ENCODE data around the gene NCBP3. TPM values are rescaled to one million over a fixed set of nuclear protein-coding genes. Genes with fewer than 3 reads are reported as not detected.

Gene NCBP3
- total and polyA plus RNA-seq, 2 donors from 2014 or later = 14.5 to 41.5 TPM

- Histone ChIP-seq H3K27me3 (ENCODE audit: control insufficient read depth, insufficient read depth, low read length) (no peaks in the 10 kb centered on the region), H3K9ac (ENCODE audit: low read length in 3 of 3) (no peak overlapping the region), H3K27ac (ENCODE audit: low read depth in 2 of 2, low read length in 2 of 2) (no peak overlapping the region), H3K9me3 (ENCODE audit: control insufficient read depth in 2 of 3, insufficient read depth in 1 of 3, low read length in 3 of 3) (no peaks in the 10 kb centered on the region), H3K4me3 (ENCODE audit: low read length in 3 of 3) (no peak overlapping the region), H3K36me3 (ENCODE audit: control insufficient read depth in 2 of 3, insufficient read depth in 3 of 3, low read length in 3 of 3) (peaks cover 4 to 32% (median 11%) of the 10 kb centered on the region in 3 donors), H3K4me1 (ENCODE audit: control insufficient read depth in 2 of 3, insufficient read depth in 2 of 3, low read depth in 1 of 3, low read length in 3 of 3) (peaks cover 0 to 5% (median 0%) of the 10 kb centered on the region in 3 donors)
- no peak for TF ChIP-seq CTCF (IDR thresholded peaks at IDR 0.05; ENCODE audit: borderline replicate concordance, extremely low read depth, insufficient read depth)
- intact Hi-C loops (cut with DNase I) = no loop called here
- DNase-seq (no peak), FAIRE-seq (no peak)
Observed at GRCh38 chr17:3836551-3836950, 9.5 kb downstream of the NCBP3 start.

DNA sequence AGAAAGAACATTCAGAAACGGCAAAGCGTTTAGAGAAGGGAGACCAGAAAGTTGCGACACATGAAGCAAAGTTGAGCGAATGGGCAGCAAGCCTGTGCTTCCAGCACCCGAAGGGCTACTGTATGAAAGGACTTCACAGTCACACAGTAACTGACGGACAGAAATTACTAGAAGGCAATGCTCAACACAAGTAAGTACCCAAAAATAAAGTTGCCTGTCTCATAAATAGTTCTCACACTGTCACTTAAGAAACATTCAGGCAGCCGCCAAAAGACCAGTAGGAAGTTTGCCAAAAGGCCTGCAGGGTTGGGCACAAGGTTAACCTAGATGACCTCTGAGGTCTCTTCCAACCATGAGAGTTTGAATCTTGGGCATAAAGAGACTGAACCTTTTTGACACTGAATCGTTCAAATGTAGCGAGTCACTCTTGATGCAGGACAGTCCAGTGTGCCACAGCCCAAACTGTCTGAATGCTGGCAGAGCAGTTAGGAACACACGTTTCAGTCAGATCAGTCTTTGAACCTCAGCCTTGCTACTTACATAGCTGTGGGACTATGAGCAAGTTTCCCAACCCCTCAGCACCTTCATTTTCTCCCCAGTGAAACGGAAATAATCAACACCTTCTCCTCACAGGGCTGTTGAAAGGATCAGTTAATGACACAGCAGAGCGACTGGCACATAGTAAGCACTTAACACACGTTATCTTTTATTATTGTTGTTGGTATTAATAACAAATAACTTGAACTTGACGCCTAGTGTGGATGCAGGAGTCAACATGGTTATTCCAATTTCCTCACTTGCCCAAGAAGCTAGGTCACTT, 10.4 kb downstream of the NCBP3 start:
- no peaks in the 10 kb centered on the region for H3K27me3 ChIP-seq (ENCODE audit: control insufficient read depth, insufficient read depth, low read length)
- no peak overlapping the region for H3K27ac ChIP-seq (ENCODE audit: low read depth in 2 of 2, low read length in 2 of 2)
- peaks cover 4 to 30% (median 11%) of the 10 kb centered on the region in 3 donors for H3K36me3 ChIP-seq (ENCODE audit: control insufficient read depth in 2 of 3, insufficient read depth in 3 of 3, low read length in 3 of 3)
- no peaks in the 10 kb centered on the region for H3K9me3 ChIP-seq (ENCODE audit: control insufficient read depth in 2 of 3, insufficient read depth in 1 of 3, low read length in 3 of 3)
- no peak for DNase-seq
- FAIRE-seq = no peak
- intact Hi-C loops (cut with DNase I) = no loop called here
- H3K9ac ChIP-seq (ENCODE audit: low read length in 3 of 3) = no peak overlapping the region
- no peak overlapping the region for H3K4me3 ChIP-seq (ENCODE audit: low read length in 3 of 3)
- TF ChIP-seq CTCF (IDR thresholded peaks at IDR 0.05; ENCODE audit: borderline replicate concordance, extremely low read depth, insufficient read depth) = no peak
- H3K4me1 ChIP-seq (ENCODE audit: control insufficient read depth in 2 of 3, insufficient read depth in 2 of 3, low read depth in 1 of 3, low read length in 3 of 3) = peaks cover 0 to 5% (median 0%) of the 10 kb centered on the region in 3 donors

DNA sequence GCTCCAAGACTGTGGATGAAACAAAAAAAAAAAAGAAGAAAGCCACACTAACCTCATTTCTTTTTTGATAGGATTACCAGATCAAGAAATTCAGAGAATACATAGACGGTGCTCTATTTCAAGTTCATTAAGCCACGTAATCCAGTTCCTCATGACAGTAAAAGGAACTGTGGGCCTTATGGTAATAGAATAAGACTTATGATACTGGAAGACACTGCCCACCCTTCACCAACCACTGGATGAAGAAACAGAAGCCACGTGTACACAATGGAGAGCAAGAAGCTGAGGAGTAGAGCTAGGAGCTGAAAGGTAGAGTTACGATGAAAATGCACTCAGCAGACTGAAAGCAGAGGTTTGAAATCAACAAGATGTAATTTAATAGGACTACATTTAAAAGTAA, 11.2 kb downstream of the NCBP3 start:
- Histone ChIP-seq H3K27me3 (ENCODE audit: control insufficient read depth, insufficient read depth, low read length) (no peaks in the 10 kb centered on the region), H3K36me3 (ENCODE audit: control insufficient read depth in 2 of 3, insufficient read depth in 3 of 3, low read length in 3 of 3) (peaks cover 4 to 22% (median 10%) of the 10 kb centered on the region in 3 donors), H3K9me3 (ENCODE audit: control insufficient read depth in 2 of 3, insufficient read depth in 1 of 3, low read length in 3 of 3) (no peaks in the 10 kb centered on the region), H3K9ac (ENCODE audit: low read length in 3 of 3) (no peak overlapping the region), H3K4me3 (ENCODE audit: low read length in 3 of 3) (no peak overlapping the region), H3K27ac (ENCODE audit: low read depth in 2 of 2, low read length in 2 of 2) (no peak overlapping the region), H3K4me1 (ENCODE audit: control insufficient read depth in 2 of 3, insufficient read depth in 2 of 3, low read depth in 1 of 3, low read length in 3 of 3) (peaks cover 0 to 5% (median 0%) of the 10 kb centered on the region in 3 donors)
- no peak for FAIRE-seq
- intact Hi-C loops (cut with DNase I) = no loop called here
- DNase-seq = no peak
- TF ChIP-seq CTCF (IDR thresholded peaks at IDR 0.05; ENCODE audit: borderline replicate concordance, extremely low read depth, insufficient read depth) = no peak
